Testis (tissue), 3 donors: Measurements from ENCODE around the gene RPL28. TPM values are rescaled to one million over a fixed set of nuclear protein-coding genes. Genes with fewer than 3 reads are reported as not detected.

ENCODE experiments used
- DNase-seq: peaks from one replicate; pipeline ENCODE4 v3.0.0-alpha.2; 2019
- H3K27ac ChIP-seq, 2 donors: fragments of 200-600 bp; sonication (generic); one replicate each; pipeline ENCODE4 v1.5.1; 2019
- H3K27me3 ChIP-seq: fragments of 200-600 bp; sonication (generic); one replicate; pipeline ENCODE4 v1.5.1; 2019
- H3K36me3 ChIP-seq: fragments of 200-600 bp; sonication (generic); one replicate; pipeline ENCODE4 v1.5.1; 2017; ENCODE audit warnings: low read depth; ENCODE audit errors: missing control alignments
- H3K4me1 ChIP-seq: fragments of 200-600 bp; sonication (generic); one replicate; pipeline ENCODE4 v1.5.1; 2019
- H3K4me3 ChIP-seq, 2 donors: fragments of 200-600 bp; sonication (generic); one replicate each; pipeline ENCODE4 v1.5.1; 2017 to 2019
- H3K9me3 ChIP-seq: fragments of 200-600 bp; sonication (generic); one replicate; pipeline ENCODE4 v1.5.1; 2017
- CTCF ChIP-seq, 3 experiments: fragments of 450-650 bp in 2 of 3; fragments of 200-600 bp in 1 of 3; sonication (generic) in 1 of 3; IDR thresholded peaks; one replicate each; pipeline ENCODE4 v1.5.1; 2016 to 2019; ENCODE audit warnings: antibody characterized with exemption in 3 of 3, mild to moderate bottlenecking in 2 of 3, moderate library complexity in 1 of 3
- POLR2A ChIP-seq: fragments of 450-650 bp; IDR thresholded peaks from one replicate; pipeline ENCODE4 v1.6.1; 2017; ENCODE audit warnings: antibody characterized with exemption, mild to moderate bottlenecking, moderate library complexity
- WGBS, 2 donors: methylation state at CpG; one replicate each; pipeline ENCODE4 v1.1.5; 2018; 5-methylcytosine and 5-hydroxymethylcytosine counted together
- intact Hi-C: fragments of 100-400 bp; cut with DNase I; formaldehyde crosslinking; loops from one replicate; pipeline ENCODE4 v1.15.1; 2023; ENCODE audit warnings: low total_unique reads
- polyA plus RNA-seq: library from polyadenylated mRNA; stranded (reverse); fragments of 350-450 nt; fragmentation: Illumina TruSeq; extraction: RNeasy Lipid Tissue Mini Kit (QIAGEN cat#74804); gene quantifications from one replicate; pipeline ENCODE4 v1.2.3, GENCODE V29; 2014; ENCODE audit warnings: low read depth, low replicate concordance; ENCODE audit not compliant: insufficient read depth
- total RNA-seq, 2 donors: library from RNA; depleted of rRNA; stranded (reverse); fragments of >200 nt; gene quantifications; one replicate each; pipeline ENCODE4 v1.2.3, GENCODE V29; 2016

Gene RPL28
- total and polyA plus RNA-seq, 3 donors from 2014 or later: 284 to 1,024 (median 624) TPM

DNA sequence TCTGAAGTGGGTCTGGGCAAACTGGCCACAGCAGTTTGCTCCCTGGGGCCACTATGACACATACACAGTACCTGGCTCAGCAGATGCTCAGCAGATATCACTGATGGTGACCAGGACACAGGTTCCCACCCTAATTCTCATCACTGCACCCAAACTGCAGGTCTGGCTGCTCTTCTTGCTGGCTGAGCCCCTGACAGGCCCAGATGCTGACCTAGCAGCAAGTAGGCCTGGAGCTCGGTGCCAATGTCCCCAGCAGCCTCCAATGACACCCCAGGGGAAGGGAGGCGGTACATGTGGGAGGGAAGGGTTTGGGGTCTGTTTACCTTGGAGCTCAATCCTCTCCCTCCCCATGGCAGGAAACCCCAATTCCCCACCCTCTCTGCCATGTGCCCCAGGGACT lies 16.8 kb downstream of the RPL28 start:
- DNase-seq: no peak
- Histone ChIP-seq H3K27ac (no peak overlapping the region), H3K9me3 (no peaks in the 10 kb centered on the region), H3K27me3 (no peaks in the 10 kb centered on the region), H3K36me3 (no peaks in the 10 kb centered on the region), H3K4me1 (peaks cover 18% of the 10 kb centered on the region), H3K4me3 (no peak overlapping the region)
- WGBS, 2 donors: 43 to 86% methylated on average over 1 to 2 of the region's 2 CpGs
- intact Hi-C loops: no loop called here
- no peak for TF ChIP-seq POLR2A
- no peak for TF ChIP-seq CTCF (IDR thresholded peaks at IDR 0.05)

DNA sequence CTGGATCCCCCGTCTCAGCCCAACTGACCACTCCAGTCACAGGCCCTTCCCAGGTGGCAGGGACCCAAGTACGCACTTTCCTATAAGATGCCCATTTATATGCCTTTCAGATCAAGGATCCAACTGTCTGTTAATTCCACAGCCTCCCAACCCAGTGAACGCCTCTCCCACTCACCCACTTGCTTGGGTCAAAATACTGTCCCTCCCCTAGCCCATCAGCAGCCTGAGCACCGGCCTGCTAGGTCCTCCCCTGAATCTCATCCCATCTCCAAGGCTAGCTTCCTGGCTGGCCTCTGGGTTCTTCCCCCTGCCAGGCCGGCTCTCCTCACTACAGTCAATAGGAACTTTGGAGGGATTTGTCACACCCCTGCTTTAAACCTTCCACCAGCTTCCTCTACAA lies 19.9 kb downstream of the RPL28 start:
- no peak for TF ChIP-seq POLR2A
- TF ChIP-seq CTCF (IDR thresholded peaks at IDR 0.05): no peak
- H3K27me3 ChIP-seq: no peaks in the 10 kb centered on the region
- H3K27ac ChIP-seq: no peak overlapping the region
- DNase-seq: no peak
- no peak overlapping the region for H3K4me3 ChIP-seq
- intact Hi-C loops: no loop called here
- H3K4me1 ChIP-seq: peaks cover 24% of the 10 kb centered on the region
- H3K36me3 ChIP-seq: no peaks in the 10 kb centered on the region
- 83 to 87% methylated on average over 5 of the region's 5 CpGs for WGBS, 2 donors
- H3K9me3 ChIP-seq: no peaks in the 10 kb centered on the region

DNA sequence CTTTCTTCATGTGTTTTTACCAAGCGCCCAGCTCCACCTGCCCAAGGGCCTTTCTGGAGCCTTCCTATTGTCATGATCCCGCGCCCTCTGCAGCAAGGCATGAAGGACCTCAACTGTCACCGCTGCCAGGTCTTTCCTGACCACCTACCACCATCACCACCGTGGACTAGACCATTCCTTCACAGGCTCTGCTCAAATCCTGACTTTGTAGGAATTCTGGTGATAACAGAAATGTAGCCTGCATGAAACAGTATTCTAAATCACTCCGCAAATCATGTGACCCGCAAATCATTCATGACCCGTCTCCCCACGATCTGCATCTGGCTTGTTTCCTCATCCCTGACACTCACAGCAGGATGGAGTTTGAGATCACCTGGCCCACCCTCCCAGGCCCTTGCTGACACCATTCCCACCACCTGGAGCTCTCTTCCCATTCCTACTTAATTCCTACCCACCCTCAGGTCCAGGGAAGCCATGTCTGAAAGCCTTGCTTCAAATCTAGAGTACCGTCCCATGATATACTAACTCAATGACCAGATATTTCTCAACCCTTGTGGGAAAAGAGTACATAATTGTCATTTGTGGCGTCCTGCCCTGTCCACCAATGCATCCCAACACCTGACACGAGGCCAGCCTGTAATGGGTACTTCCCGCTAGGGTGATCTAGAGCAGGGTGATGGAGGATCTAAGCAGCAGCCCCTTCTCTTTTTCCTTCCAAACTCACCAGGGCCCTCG lies 20.5 kb downstream of the RPL28 start:
- H3K9me3 ChIP-seq: no peaks in the 10 kb centered on the region
- DNase-seq: no peak
- peaks cover 24% of the 10 kb centered on the region for H3K4me1 ChIP-seq
- intact Hi-C loops: no loop called here
- no peaks in the 10 kb centered on the region for H3K27me3 ChIP-seq
- 77 to 81% methylated on average over 10 to 14 of the region's 14 CpGs for WGBS, 2 donors
- peak overlapping the region in 1 of 2 donors; percentile 100 for H3K27ac ChIP-seq
- no peak for TF ChIP-seq POLR2A
- no peak for TF ChIP-seq CTCF (IDR thresholded peaks at IDR 0.05)
- H3K36me3 ChIP-seq: no peaks in the 10 kb centered on the region
- H3K4me3 ChIP-seq: peak overlapping the region in 1 of 2 donors; percentile 86

GRCh38 chr19:55406826-55407549 lies 21.3 kb downstream of the RPL28 start:
- intact Hi-C loops: no loop called here
- no peaks in the 10 kb centered on the region for H3K27me3 ChIP-seq
- 5% methylated on average over 35 of the region's 35 CpGs; no CpG with 5 or more reads in 1 of the 2 donors for WGBS, 2 donors
- peaks cover 24% of the 10 kb centered on the region for H3K4me1 ChIP-seq
- no peaks in the 10 kb centered on the region for H3K9me3 ChIP-seq
- H3K36me3 ChIP-seq: no peaks in the 10 kb centered on the region
- peak overlapping the region; percentile 99 to 100 for H3K27ac ChIP-seq
- no peak for DNase-seq
- peak overlapping the region; percentile 86 to 98 for H3K4me3 ChIP-seq
- no peak for TF ChIP-seq POLR2A
- TF ChIP-seq CTCF (IDR thresholded peaks at IDR 0.05): no peak
